Stimulated activated CD4-positive, alpha-beta T cell treated with anti-CD3 and anti-CD28 coated beads, Interleukin-15, amount 100 ng/mL, for 48 hours (primary cell): ENCODE data around the gene F2.

Experiments used
- DNase-seq, 2 donors: peaks; one replicate each; pipeline ENCODE4 v3.0.0-alpha.2; 2020; ENCODE audit warnings: low read depth in 2 of 2

The F2 gene

GRCh38 chr11:46743043-46743442 is 24.0 kb downstream of the F2 start:
- no peak for DNase-seq

- no peak for DNase-seq
Measured at GRCh38 chr11:46743693-46744339, 24.8 kb downstream of the F2 start.

- no peak for DNase-seq
Measured at GRCh38 chr11:46745328-46745727, 26.3 kb downstream of the F2 start.

DNA sequence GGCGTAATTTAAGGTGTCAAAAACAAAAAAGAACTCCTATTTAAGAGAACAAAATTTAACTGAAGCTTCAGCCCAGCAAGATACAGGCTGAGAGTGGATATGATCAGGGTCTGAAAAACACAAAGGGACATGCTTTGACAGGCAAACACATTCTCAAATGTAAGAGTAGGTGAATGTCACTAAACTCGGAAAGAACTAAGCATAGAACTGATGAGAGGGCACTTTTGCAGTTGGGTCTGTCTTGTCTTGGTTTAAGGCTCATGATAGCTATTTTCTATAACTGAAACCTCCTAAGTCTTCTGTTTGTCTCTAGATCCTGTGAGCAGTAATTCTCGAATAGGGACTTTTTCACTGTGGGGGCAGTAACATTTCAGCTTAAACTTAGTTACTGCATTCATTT is 27.0 kb downstream of the F2 start:
- DNase-seq, result no peak

DNA sequence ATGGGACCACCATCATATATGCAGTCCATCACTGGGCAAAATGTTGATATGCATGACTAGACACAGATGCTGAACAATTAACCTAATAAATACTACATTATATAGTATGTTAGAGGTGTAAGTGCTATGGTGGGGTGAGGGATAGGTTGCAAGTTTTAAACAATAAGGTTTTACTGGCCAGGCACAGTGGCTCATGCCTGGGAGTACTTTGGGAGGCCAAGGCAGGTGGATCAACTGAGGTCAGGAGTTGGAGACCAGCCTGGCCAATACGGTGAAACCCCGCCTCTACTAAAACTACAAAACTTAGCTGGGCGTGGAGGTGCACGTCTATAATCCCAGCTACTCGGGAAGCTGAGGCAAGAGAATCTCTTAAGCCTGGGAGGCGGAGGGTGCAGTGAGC is 28.1 kb downstream of the F2 start:
- DNase-seq, result no peak

DNA sequence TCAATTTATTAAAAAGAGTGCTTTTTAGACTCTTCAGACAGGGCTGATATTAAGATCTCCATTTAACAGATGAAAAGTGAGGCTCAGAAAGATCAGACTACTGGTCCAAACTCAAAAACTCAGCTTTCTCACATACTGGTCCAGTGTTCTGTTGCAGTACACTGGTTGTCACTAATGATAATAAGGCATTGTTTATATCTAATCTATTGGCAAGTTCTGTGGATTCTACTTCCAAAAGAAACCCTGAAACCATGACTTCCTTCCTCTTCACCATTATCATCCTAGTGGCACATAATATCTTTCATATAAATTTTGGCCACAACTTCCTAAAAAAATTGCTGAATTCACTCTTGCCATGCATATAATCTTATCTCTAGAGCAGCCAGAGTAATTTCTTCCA is 36.9 kb downstream of the F2 start:
- no peak for DNase-seq

GRCh38 chr11:46759196-46759595 is 40.2 kb downstream of the F2 start:
- DNase-seq, result no peak

DNA sequence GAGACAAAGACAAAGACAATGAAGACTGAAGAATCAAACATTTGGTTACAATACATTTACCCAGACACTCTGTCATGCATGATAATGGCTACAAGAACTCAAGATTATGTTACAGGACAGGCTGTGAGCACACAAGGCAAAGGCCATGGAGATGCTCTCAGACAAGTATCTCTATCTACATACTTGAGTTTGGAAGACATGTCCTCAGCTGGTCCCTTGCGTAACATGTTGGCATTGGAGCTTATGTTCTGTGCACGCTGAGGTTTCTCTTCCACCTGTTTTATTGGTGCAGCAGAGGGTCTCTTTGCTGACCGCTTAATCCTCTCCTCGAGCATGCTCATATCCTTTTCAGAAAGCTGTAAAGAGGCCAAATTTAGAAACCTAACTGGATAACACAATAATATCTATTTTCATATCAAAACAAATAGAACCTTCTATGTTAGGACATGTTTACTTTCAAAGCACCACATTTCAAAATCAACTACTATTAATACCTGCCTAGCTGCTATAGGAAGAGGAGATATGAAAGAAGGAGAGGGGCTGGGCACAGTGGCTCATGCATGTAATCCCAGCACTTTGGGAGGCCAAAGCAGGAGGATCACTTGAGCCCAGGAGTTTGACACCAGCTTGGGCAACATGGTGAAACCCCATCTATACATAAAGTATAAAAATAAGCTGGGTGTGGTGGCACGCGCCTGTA is 41.6 kb downstream of the F2 start:
- DNase-seq, result no peak

GRCh38 chr11:46761807-46762206 is 42.8 kb downstream of the F2 start:
- DNase-seq, result no peak

DNA sequence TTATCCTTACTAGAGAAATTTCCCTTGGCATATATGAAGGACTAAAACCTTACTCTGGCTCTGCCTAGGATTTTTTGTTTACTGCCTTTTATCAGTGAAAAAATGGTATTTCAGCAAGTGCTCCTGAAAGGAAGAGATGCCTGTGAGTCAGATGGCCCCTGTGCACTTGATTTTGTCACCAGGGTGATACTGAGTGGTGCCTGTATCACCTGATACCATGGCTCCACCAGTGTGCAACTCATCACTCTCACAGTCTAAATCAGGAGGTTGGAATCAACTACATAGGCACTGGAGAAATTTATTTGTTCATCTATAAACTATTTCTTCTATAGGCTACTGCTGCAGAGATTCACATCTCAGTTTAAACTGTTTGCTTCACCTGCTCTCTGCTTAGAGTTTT is 43.2 kb downstream of the F2 start:
- no peak for DNase-seq

DNA sequence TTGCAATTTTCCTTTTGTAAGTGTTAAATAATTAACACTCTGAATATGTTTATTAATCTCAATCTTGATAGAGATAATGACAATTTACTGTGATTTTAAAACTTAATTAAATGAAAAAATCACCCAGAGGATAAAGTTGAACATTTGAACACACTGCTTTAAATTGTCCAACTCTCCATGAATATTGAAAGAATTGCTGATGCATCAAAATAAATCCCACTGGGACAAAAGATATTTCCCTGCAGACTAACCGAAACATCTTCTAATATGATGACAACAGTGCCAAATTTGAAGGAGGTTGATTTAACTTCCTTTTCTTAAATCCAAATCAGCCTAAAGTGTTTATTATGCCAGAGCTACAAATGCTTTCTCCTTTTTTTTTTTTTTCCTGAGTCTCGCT is 47.6 kb downstream of the F2 start:
- no peak for DNase-seq

DNA sequence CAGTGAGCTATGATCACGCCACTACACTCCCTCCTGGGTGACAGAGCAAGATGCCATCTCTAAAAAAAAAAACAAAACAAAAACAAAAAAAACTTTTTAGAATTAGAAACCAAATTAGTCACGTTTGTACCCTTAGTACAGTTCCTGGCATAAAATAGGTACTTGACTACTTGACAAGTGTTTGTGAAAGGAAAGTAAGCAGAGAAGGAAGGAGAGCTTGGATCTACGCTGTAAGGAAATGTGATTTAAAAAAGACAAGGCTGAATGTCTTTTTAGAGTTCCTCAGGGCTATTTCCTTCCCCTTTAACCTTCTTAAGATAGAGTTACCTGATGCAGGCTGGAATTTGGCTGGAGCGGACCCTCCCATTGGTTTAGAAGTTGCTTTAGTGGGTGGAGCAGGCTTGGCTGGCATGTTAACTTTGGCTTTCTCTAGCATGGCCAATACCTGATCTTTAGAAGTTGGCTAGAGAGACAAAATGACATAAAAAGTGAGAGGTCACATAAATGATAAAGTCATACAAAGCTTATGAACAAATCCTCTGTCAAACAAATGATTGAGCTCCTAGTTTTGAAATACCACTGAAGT is 50.7 kb downstream of the F2 start:
- DNase-seq, result no peak

DNA sequence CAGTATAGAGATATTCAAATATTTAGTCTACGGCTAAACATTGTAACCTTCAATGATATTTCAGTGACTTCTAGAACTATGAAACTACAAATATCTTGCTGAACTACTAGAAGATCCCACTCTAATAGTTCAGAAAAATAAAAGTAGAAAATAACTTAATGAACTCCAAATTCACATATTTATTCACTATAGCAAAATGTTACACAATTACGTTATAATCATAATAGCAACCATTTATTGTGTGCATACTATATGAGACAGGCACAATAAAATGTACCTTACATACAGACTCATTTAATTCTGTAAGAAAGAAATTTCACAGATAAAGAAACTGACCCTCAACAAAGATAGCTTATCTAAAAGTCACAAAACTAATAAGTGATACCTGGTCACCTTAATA is 57.9 kb downstream of the F2 start:
- DNase-seq, result no peak

DNA sequence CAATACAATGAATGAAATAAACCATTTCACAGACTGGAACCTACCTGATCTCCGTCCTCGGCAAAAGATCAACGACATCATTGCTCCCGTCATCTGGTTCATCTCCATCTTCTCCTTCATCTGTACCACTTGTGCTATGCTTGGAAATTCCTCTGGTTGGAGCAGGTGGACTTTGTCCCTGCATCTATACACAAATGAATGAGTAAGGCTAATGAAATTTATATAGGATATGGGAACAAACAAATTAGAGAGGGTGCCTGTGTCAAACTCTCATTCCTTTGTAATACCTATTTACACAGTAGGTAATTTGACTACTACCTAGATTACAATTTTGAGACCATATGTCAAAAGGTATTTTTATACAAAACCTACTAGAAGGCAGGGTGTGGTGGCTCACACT is 59.4 kb downstream of the F2 start:
- no peak for DNase-seq
